Smooth muscle cell (in vitro differentiated cells): Measurements from ENCODE around the gene CYYR1. TPM values are rescaled to one million over a fixed set of nuclear protein-coding genes. Genes with fewer than 3 reads are reported as not detected.
A peak's percentile ranks its signal among the peaks of the same experiment; 100 is the strongest.

Source experiments
- DNase-seq: peaks from one replicate; lab custom pipeline; 2025; ENCODE audit not compliant: unreplicated experiment; lab: John Stamatoyannopoulos, UW
- H2AFZ ChIP-seq: fragments of 200-600 bp; sonication (generic); 2 replicates; pipeline ENCODE4 v1.6.0; 2016; ENCODE audit warnings: antibody characterized with exemption, low read depth, mild to moderate bottlenecking
- H3F3A ChIP-seq: fragments of 200-600 bp; sonication (generic); 2 replicates; pipeline ENCODE4 v1.6.0; 2017; ENCODE audit warnings: antibody characterized with exemption, low read depth
- H3K27ac ChIP-seq: fragments of 200-600 bp; sonication (generic); 2 replicates; pipeline ENCODE4 v1.5.1; 2016; ENCODE audit warnings: low read depth, mild to moderate bottlenecking
- H3K27me3 ChIP-seq: fragments of 200-600 bp; sonication (generic); 2 replicates; pipeline ENCODE4 v1.6.1; 2016; ENCODE audit warnings: low read depth, mild to moderate bottlenecking
- H3K36me3 ChIP-seq: fragments of 200-600 bp; sonication (generic); 2 replicates; pipeline ENCODE4 v1.5.1; 2016; ENCODE audit warnings: low read depth
- H3K4me1 ChIP-seq: fragments of 200-600 bp; sonication (generic); 2 replicates; pipeline ENCODE4 v1.5.1; 2016; ENCODE audit warnings: low read depth
- H3K4me2 ChIP-seq: fragments of 200-600 bp; sonication (generic); 2 replicates; pipeline ENCODE4 v1.6.0; 2016; ENCODE audit warnings: mild to moderate bottlenecking
- H3K4me3 ChIP-seq: fragments of 200-600 bp; sonication (generic); 2 replicates; pipeline ENCODE4 v1.5.1; 2016; ENCODE audit warnings: mild to moderate bottlenecking
- H3K79me2 ChIP-seq: fragments of 200-600 bp; sonication (generic); 2 replicates; pipeline ENCODE4 v1.6.0; 2016; ENCODE audit warnings: low read depth, mild to moderate bottlenecking
- H3K9ac ChIP-seq: fragments of 200-600 bp; sonication (generic); 2 replicates; pipeline ENCODE4 v1.6.0; 2016; ENCODE audit warnings: low read depth
- H3K9me3 ChIP-seq: fragments of 200-600 bp; sonication (generic); replicated peaks from 2 replicates; pipeline ENCODE4 v1.5.1; 2016; ENCODE audit warnings: low read depth
- H4K20me1 ChIP-seq: fragments of 200-600 bp; sonication (generic); 2 replicates; pipeline ENCODE4 v1.6.0; 2016; ENCODE audit warnings: low read depth
- WGBS: methylation state at CpG from one replicate; pipeline ENCODE4 v1.1.7; 2016; ENCODE audit warnings: low lambda C conversion rate; 5-methylcytosine and 5-hydroxymethylcytosine counted together
- polyA plus RNA-seq: library from polyadenylated mRNA; unstranded; fragments of >200 nt; fragmentation: Nextera tagmentation; extraction: Ambion mirVana; gene quantifications from 2 replicates; pipeline ENCODE4 v1.2.1, GENCODE V29; 2016
- total RNA-seq: library from RNA; depleted of rRNA; stranded (reverse); fragments of >200 nt; gene quantifications from 2 replicates; pipeline ENCODE4 v1.2.3, GENCODE V29; 2014
- TF ChIP-seq, protein P1 (sequence below): fragments of 200-600 bp; sonication (generic); IDR thresholded peaks from 2 replicates; pipeline ENCODE4 v1.5.1; 2017; ENCODE audit warnings: borderline replicate concordance, mild to moderate bottlenecking, antibody characterized with exemption; ENCODE audit not compliant: insufficient read depth, poor library complexity, severe bottlenecking

Gene CYYR1
- total and polyA plus RNA-seq, 2 experiments from 2014 or later = 4.0 TPM

GRCh38 chr21:26591543-26591942, 18.5 kb upstream of the CYYR1 start:
- H3K4me3 ChIP-seq = no peak overlapping the region
- no peak for DNase-seq

DNA sequence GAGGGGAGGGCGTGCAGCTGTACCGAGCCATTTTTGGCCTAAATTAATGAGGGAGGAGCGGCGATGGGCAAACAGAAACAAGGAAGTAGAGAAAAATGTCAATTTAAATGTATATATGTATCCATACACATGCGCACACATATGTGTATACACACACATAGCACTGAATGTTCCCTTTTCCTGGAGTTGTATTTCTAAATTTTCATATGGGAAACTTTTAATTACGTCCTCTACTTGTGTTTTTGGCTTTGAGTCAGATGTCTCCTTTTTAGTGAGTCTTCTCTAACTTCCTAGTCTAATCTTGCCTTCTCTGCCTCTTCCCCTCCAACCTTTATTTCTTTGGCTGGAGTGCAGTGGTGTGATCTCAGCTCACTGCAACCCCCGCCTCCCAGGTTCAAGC, 15.4 kb upstream of the CYYR1 start:
- no peaks in the 10 kb centered on the region for H4K20me1 ChIP-seq
- no peak overlapping the region for H3K4me3 ChIP-seq
- no peaks in the 10 kb centered on the region for H3K9me3 ChIP-seq
- no peaks in the 10 kb centered on the region for H3K4me1 ChIP-seq
- TF ChIP-seq, protein P1, sequence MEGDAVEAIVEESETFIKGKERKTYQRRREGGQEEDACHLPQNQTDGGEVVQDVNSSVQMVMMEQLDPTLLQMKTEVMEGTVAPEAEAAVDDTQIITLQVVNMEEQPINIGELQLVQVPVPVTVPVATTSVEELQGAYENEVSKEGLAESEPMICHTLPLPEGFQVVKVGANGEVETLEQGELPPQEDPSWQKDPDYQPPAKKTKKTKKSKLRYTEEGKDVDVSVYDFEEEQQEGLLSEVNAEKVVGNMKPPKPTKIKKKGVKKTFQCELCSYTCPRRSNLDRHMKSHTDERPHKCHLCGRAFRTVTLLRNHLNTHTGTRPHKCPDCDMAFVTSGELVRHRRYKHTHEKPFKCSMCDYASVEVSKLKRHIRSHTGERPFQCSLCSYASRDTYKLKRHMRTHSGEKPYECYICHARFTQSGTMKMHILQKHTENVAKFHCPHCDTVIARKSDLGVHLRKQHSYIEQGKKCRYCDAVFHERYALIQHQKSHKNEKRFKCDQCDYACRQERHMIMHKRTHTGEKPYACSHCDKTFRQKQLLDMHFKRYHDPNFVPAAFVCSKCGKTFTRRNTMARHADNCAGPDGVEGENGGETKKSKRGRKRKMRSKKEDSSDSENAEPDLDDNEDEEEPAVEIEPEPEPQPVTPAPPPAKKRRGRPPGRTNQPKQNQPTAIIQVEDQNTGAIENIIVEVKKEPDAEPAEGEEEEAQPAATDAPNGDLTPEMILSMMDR = no peak
- no peaks in the 10 kb centered on the region for H3K79me2 ChIP-seq
- DNase-seq = no peak
- H3K27me3 ChIP-seq = no peaks in the 10 kb centered on the region
- no peak overlapping the region for H3K9ac ChIP-seq
- WGBS = over 99% methylated on average over 7 of the region's 7 CpGs
- H3K4me2 ChIP-seq = no peak overlapping the region
- H3K27ac ChIP-seq = no peak overlapping the region
- no peak overlapping the region for H2AFZ ChIP-seq
- no peaks in the 10 kb centered on the region for H3F3A ChIP-seq
- no peaks in the 10 kb centered on the region for H3K36me3 ChIP-seq

More at GRCh38 chr21:26591543-26591942, 18.5 kb upstream of the CYYR1 start:
- no peaks in the 10 kb centered on the region for H4K20me1 ChIP-seq
- no peak overlapping the region for H2AFZ ChIP-seq
- no peak overlapping the region for H3K4me2 ChIP-seq
- H3K4me1 ChIP-seq = no peaks in the 10 kb centered on the region
- H3K36me3 ChIP-seq = no peaks in the 10 kb centered on the region
- 89% methylated on average over 5 of the region's 5 CpGs for WGBS
- no peaks in the 10 kb centered on the region for H3K27me3 ChIP-seq
- no peak overlapping the region for H3K9ac ChIP-seq
- H3F3A ChIP-seq = no peaks in the 10 kb centered on the region
- no peaks in the 10 kb centered on the region for H3K9me3 ChIP-seq
- TF ChIP-seq, protein P1 = no peak
- no peaks in the 10 kb centered on the region for H3K79me2 ChIP-seq
- H3K27ac ChIP-seq = no peak overlapping the region

GRCh38 chr21:26587736-26588201, 14.7 kb upstream of the CYYR1 start:
- no peak overlapping the region for H2AFZ ChIP-seq
- no peaks in the 10 kb centered on the region for H3K9me3 ChIP-seq
- H3K27ac ChIP-seq = no peak overlapping the region
- 71% methylated on average over 9 of the region's 9 CpGs for WGBS
- DNase-seq = no peak
- no peak overlapping the region for H3K9ac ChIP-seq
- H3K4me1 ChIP-seq = no peaks in the 10 kb centered on the region
- no peaks in the 10 kb centered on the region for H3K36me3 ChIP-seq
- H3K4me3 ChIP-seq = no peak overlapping the region
- TF ChIP-seq, protein P1 = no peak
- no peaks in the 10 kb centered on the region for H3K27me3 ChIP-seq
- no peaks in the 10 kb centered on the region for H3F3A ChIP-seq
- H3K79me2 ChIP-seq = no peaks in the 10 kb centered on the region
- peak overlapping the region; percentile 45 for H3K4me2 ChIP-seq
- no peaks in the 10 kb centered on the region for H4K20me1 ChIP-seq

GRCh38 chr21:26583769-26584168, 10.7 kb upstream of the CYYR1 start:
- Histone ChIP-seq H3K36me3 (no peaks in the 10 kb centered on the region), H3K4me2 (no peak overlapping the region), H4K20me1 (no peaks in the 10 kb centered on the region), H3K4me1 (no peaks in the 10 kb centered on the region), H3K27me3 (no peaks in the 10 kb centered on the region), H3K9ac (no peak overlapping the region), H3K79me2 (no peaks in the 10 kb centered on the region), H3F3A (no peaks in the 10 kb centered on the region), H3K27ac (no peak overlapping the region), H3K9me3 (peaks cover 13% of the 10 kb centered on the region), H2AFZ (no peak overlapping the region), H3K4me3 (no peak overlapping the region)
- DNase-seq = no peak
- TF ChIP-seq, protein P1 = no peak
- 79% methylated on average over 3 of the region's 3 CpGs for WGBS
